Astrocyte (in vitro differentiated cells and primary cell): ENCODE measurements around the gene KLHDC2. TPM values are rescaled to one million over a fixed set of nuclear protein-coding genes. Genes with fewer than 3 reads are reported as not detected.
"Not testable (repeated sequence)": the region's sequence is repeated elsewhere in the genome, so short reads cannot be mapped to it uniquely, and the experiment has no call there.

Source experiments
- DNase-seq: peaks from one replicate; pipeline ENCODE4 v3.0.0-alpha.2; 2010; ENCODE audit warnings: low read depth
- FAIRE-seq: peaks from 2 replicates; lab custom pipeline; 2011; peaks lifted over from hg19 to GRCh38; lab: Jason Lieb, UNC
- H2AFZ ChIP-seq: 2 replicates; pipeline ENCODE4 v1.6.0; 2012; ENCODE audit warnings: low read depth, low read length, inconsistent platforms
- H3K27ac ChIP-seq: 2 replicates; pipeline ENCODE4 v1.5.1; 2011; ENCODE audit warnings: low read depth, low read length, inconsistent platforms
- H3K27me3 ChIP-seq: 2 replicates; pipeline ENCODE4 v1.6.0; 2011; ENCODE audit warnings: low read length, inconsistent platforms; ENCODE audit not compliant: insufficient read depth
- H3K36me3 ChIP-seq: 2 replicates; pipeline ENCODE4 v1.5.1; 2011; ENCODE audit warnings: low read length, inconsistent platforms; ENCODE audit not compliant: insufficient read depth
- H3K4me1 ChIP-seq: 2 replicates; pipeline ENCODE4 v1.5.1; 2011; ENCODE audit warnings: low read length, inconsistent platforms; ENCODE audit not compliant: insufficient read depth
- H3K4me2 ChIP-seq: 2 replicates; pipeline ENCODE4 v1.6.0; 2012; ENCODE audit warnings: low read length, inconsistent platforms
- H3K4me3 ChIP-seq: 2 replicates; pipeline ENCODE4 v1.5.1; 2011; ENCODE audit warnings: low read depth, mild to moderate bottlenecking, low read length, inconsistent platforms; ENCODE audit not compliant: insufficient read depth
- H3K79me2 ChIP-seq: 2 replicates; pipeline ENCODE4 v1.6.0; 2012; ENCODE audit warnings: mild to moderate bottlenecking, low read length, inconsistent platforms; ENCODE audit not compliant: insufficient read depth
- H3K9ac ChIP-seq: 2 replicates; pipeline ENCODE4 v1.6.0; 2012; ENCODE audit warnings: mild to moderate bottlenecking, low read length, inconsistent platforms
- H3K9me3 ChIP-seq: 2 replicates; pipeline ENCODE4 v1.5.1; 2012; ENCODE audit warnings: low read depth, mild to moderate bottlenecking, low read length, inconsistent platforms; ENCODE audit not compliant: insufficient read depth
- H4K20me1 ChIP-seq: 2 replicates; pipeline ENCODE4 v1.6.0; 2012; ENCODE audit warnings: low read length, inconsistent platforms; ENCODE audit not compliant: insufficient read depth
- H3K27ac Mint-ChIP-seq: one replicate; pipeline ENCODE4 v1.8.0; 2021; ENCODE audit warnings: mild to moderate bottlenecking, mixed read lengths; ENCODE audit not compliant: unreplicated experiment
- H3K27me3 Mint-ChIP-seq: one replicate; pipeline ENCODE4 v1.8.0; 2021; ENCODE audit warnings: low read depth, mixed read lengths; ENCODE audit not compliant: unreplicated experiment
- H3K36me3 Mint-ChIP-seq: one replicate; pipeline ENCODE4 v1.8.0; 2021; ENCODE audit warnings: low read depth, mixed read lengths; ENCODE audit not compliant: unreplicated experiment
- H3K4me1 Mint-ChIP-seq: one replicate; pipeline ENCODE4 v1.8.0; 2021; ENCODE audit warnings: low read depth, mixed read lengths; ENCODE audit not compliant: unreplicated experiment
- H3K4me3 Mint-ChIP-seq: one replicate; pipeline ENCODE4 v1.8.0; 2021; ENCODE audit warnings: mild to moderate bottlenecking, moderate library complexity, mixed read lengths; ENCODE audit not compliant: unreplicated experiment
- H3K9me3 Mint-ChIP-seq: one replicate; pipeline ENCODE4 v1.8.0; 2021; ENCODE audit warnings: mild to moderate bottlenecking, mixed read lengths; ENCODE audit not compliant: unreplicated experiment
- EZH2 ChIP-seq: IDR thresholded peaks from 2 replicates; pipeline ENCODE4 v1.6.1; 2012; ENCODE audit warnings: mild to moderate bottlenecking, low read length, inconsistent platforms; ENCODE audit not compliant: insufficient read depth
- total RNA-seq: library from RNA; stranded (reverse); gene quantifications from 2 replicates; pipeline ENCODE4 v1.2.1, GENCODE V29; 2021
- TF ChIP-seq, protein P1 (sequence below): IDR thresholded peaks from 2 replicates; pipeline ENCODE4 v1.5.1; 2011; ENCODE audit warnings: low read depth, mild to moderate bottlenecking, inconsistent platforms, low read length, moderate library complexity; ENCODE audit not compliant: insufficient read depth

The KLHDC2 gene
- total RNA-seq, 1 donor from 2014 or later: 32.1 TPM

- no peaks in the 10 kb centered on the region for H4K20me1 ChIP-seq
- Mint-ChIP-seq H3K27ac (no peak overlapping the region), H3K9me3 (no peaks in the 10 kb centered on the region), H3K4me3 (no peak overlapping the region), H3K27me3 (no peaks in the 10 kb centered on the region), H3K36me3 (peaks cover 3% of the 10 kb centered on the region), H3K4me1 (no peaks in the 10 kb centered on the region)
- no peaks in the 10 kb centered on the region for H3K27me3 ChIP-seq
- H3K36me3 ChIP-seq: no peaks in the 10 kb centered on the region
- H3K9ac ChIP-seq: no peak overlapping the region
- H2AFZ ChIP-seq: no peak overlapping the region
- DNase-seq (no peak), FAIRE-seq (no peak)
- H3K4me1 ChIP-seq: no peaks in the 10 kb centered on the region
- H3K9me3 ChIP-seq: no peaks in the 10 kb centered on the region
- no peak for TF ChIP-seq EZH2
- TF ChIP-seq, protein P1, sequence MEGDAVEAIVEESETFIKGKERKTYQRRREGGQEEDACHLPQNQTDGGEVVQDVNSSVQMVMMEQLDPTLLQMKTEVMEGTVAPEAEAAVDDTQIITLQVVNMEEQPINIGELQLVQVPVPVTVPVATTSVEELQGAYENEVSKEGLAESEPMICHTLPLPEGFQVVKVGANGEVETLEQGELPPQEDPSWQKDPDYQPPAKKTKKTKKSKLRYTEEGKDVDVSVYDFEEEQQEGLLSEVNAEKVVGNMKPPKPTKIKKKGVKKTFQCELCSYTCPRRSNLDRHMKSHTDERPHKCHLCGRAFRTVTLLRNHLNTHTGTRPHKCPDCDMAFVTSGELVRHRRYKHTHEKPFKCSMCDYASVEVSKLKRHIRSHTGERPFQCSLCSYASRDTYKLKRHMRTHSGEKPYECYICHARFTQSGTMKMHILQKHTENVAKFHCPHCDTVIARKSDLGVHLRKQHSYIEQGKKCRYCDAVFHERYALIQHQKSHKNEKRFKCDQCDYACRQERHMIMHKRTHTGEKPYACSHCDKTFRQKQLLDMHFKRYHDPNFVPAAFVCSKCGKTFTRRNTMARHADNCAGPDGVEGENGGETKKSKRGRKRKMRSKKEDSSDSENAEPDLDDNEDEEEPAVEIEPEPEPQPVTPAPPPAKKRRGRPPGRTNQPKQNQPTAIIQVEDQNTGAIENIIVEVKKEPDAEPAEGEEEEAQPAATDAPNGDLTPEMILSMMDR: no peak
- no peaks in the 10 kb centered on the region for H3K79me2 ChIP-seq
- no peak overlapping the region for H3K27ac ChIP-seq
- no peak overlapping the region for H3K4me3 ChIP-seq
- no peak overlapping the region for H3K4me2 ChIP-seq
These were observed 40.8 kb upstream of the KLHDC2 start for GRCh38 chr14:49727171-49727570.

- Mint-ChIP-seq H3K27ac (no peak overlapping the region), H3K36me3 (no peaks in the 10 kb centered on the region), H3K9me3 (no peaks in the 10 kb centered on the region), H3K27me3 (no peaks in the 10 kb centered on the region), H3K4me3 (no peak overlapping the region), H3K4me1 (no peaks in the 10 kb centered on the region)
- Histone ChIP-seq H3K4me2 (no peak overlapping the region), H3K4me3 (no peak overlapping the region), H3K27ac (no peak overlapping the region), H4K20me1 (no peaks in the 10 kb centered on the region), H2AFZ (no peak overlapping the region), H3K9me3 (no peaks in the 10 kb centered on the region), H3K4me1 (no peaks in the 10 kb centered on the region), H3K27me3 (no peaks in the 10 kb centered on the region), H3K36me3 (no peaks in the 10 kb centered on the region), H3K9ac (no peak overlapping the region), H3K79me2 (no peaks in the 10 kb centered on the region)
- no peak for FAIRE-seq
- no peak for TF ChIP-seq EZH2
- TF ChIP-seq, protein P1: no peak
- no peak for DNase-seq
These were observed 35.1 kb upstream of the KLHDC2 start for GRCh38 chr14:49732896-49733295.

DNA sequence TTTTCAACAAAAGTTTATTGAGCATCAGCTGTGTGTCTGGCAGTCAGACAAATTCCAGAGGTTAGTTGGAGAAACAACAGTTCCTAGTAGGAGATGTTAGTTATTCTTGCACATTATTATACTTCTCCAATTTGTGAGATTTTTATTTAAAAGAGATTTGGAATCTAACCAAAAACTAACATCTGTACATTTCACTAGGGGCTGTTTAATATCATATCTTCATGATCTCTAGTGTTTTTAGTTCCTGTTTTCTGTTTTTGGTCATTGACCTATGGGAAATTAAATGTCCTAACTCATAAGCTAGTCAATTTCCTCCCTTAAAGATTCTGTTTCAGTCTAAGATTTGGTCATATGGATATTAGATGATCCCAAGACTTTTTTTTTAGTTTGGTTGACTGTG, 34.1 kb upstream of the KLHDC2 start:
- Histone ChIP-seq H2AFZ (no peak overlapping the region), H3K4me1 (no peaks in the 10 kb centered on the region), H3K9me3 (no peaks in the 10 kb centered on the region), H3K4me3 (no peak overlapping the region), H3K4me2 (no peak overlapping the region), H3K27me3 (no peaks in the 10 kb centered on the region), H3K27ac (no peak overlapping the region), H4K20me1 (no peaks in the 10 kb centered on the region), H3K79me2 (no peaks in the 10 kb centered on the region), H3K9ac (no peak overlapping the region), H3K36me3 (no peaks in the 10 kb centered on the region)
- Mint-ChIP-seq H3K27ac (no peak overlapping the region), H3K4me1 (no peaks in the 10 kb centered on the region), H3K9me3 (no peaks in the 10 kb centered on the region), H3K27me3 (no peaks in the 10 kb centered on the region), H3K36me3 (no peaks in the 10 kb centered on the region), H3K4me3 (no peak overlapping the region)
- no peak for TF ChIP-seq EZH2
- TF ChIP-seq, protein P1: no peak
- FAIRE-seq: no peak
- no peak for DNase-seq

- H3K27me3 ChIP-seq, H3K79me2 ChIP-seq, H2AFZ ChIP-seq, H3K4me3 Mint-ChIP-seq, FAIRE-seq, H3K9me3 Mint-ChIP-seq, H3K4me1 Mint-ChIP-seq, DNase-seq, H3K36me3 ChIP-seq, H3K27me3 Mint-ChIP-seq, H3K27ac ChIP-seq, H3K36me3 Mint-ChIP-seq, H3K9me3 ChIP-seq, H3K27ac Mint-ChIP-seq, H3K4me3 ChIP-seq, H4K20me1 ChIP-seq, H3K4me1 ChIP-seq, H3K9ac ChIP-seq, H3K4me2 ChIP-seq: not testable (repeated sequence)
These were observed 32.3 kb upstream of the KLHDC2 start for GRCh38 chr14:49735669-49736068.
